Measurements from ENCODE around the gene SLC25A51.

SLC25A51 gene

DNA sequence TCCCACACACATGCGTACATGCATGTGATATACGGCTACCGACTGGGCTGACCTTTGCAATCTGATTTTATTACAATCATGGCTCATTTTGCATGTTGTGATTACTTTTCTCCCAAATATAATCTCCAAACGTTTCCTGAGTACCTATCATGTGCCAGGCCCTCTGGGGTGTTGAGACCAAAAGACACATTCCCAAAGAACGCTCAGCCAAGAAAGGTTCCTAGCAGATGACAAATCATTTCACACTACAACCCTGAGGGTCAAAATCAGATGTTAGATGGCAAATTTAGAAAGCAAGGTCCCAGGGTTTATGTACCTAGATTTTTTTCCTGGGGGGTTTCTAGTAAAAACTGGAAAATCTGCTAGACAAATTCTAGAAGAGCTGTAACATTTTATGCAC lies 32.4 kb upstream of the SLC25A51 start:
- Histone ChIP-seq H3K9me3 (ENCODE audit: control insufficient read depth, insufficient read depth, low read depth, low read length) (no peaks in the 10 kb centered on the region), H3K4me3 (ENCODE audit: low read depth, low read length) (no peak overlapping the region), H3K27ac (ENCODE audit: extremely low read depth, low read depth, low read length) (no peak overlapping the region), H3K36me3 (ENCODE audit: control insufficient read depth in 2 of 2, insufficient read depth in 1 of 2, low read length in 2 of 2) (peaks cover 0 to 39% of the 10 kb centered on the region in 2 experiments; a peak in 1 of 3 replicates), H3K4me1 (ENCODE audit: control insufficient read depth, insufficient read depth, low read length) (peaks cover 4% of the 10 kb centered on the region)
- CTCF ChIA-PET: interaction anchor here (0.7 to 2.7 kb wide), 2 partner anchors 88 to 152 kb away, joined by 3 to 8 read pairs; no protein-coding TSS in a partner anchor
- no peak for TF ChIP-seq ZBTB7A (tag by site-specific recombination; IDR thresholded peaks at IDR 0.05; ENCODE audit: low read depth)
- TF ChIP-seq BCL6B (tag by site-specific recombination; IDR thresholded peaks at IDR 0.05): no peak
- TF ChIP-seq ZNF335 (tag by site-specific recombination; conservative IDR thresholded peaks at IDR 0.05): no peak
- no peak for TF ChIP-seq ZNF37A (tag by site-specific recombination; IDR thresholded peaks at IDR 0.05)
- no peak for TF ChIP-seq ZBTB1 (tag by site-specific recombination; IDR thresholded peaks at IDR 0.05)
- TF ChIP-seq HOXA7 (CRISPR knock-in tag; IDR thresholded peaks at IDR 0.05; ENCODE audit: borderline replicate concordance): no peak
- TF ChIP-seq ZNF404 (tag by site-specific recombination; IDR thresholded peaks at IDR 0.05): no peak
- TF ChIP-seq ZNF366 (tag by site-specific recombination; conservative IDR thresholded peaks at IDR 0.05): no peak
- TF ChIP-seq ZBTB44 (tag by site-specific recombination; IDR thresholded peaks at IDR 0.05): no peak
- no peak for TF ChIP-seq ZNF768 (tag by site-specific recombination; IDR thresholded peaks at IDR 0.05)
- no peak for TF ChIP-seq KLF9 (tag by site-specific recombination; IDR thresholded peaks at IDR 0.05; ENCODE audit: low read depth)
- no peak for TF ChIP-seq ZNF830 (tag by site-specific recombination; IDR thresholded peaks at IDR 0.05; ENCODE audit: low read depth)
- POLR2A ChIA-PET: no interaction called here

- H3K27ac ChIP-seq (ENCODE audit: extremely low read depth, low read depth, low read length): no peak overlapping the region
- no peak for TF ChIP-seq ZBTB20 (tag by site-specific recombination; IDR thresholded peaks at IDR 0.05)
- no peak for TF ChIP-seq ZNF404 (tag by site-specific recombination; IDR thresholded peaks at IDR 0.05)
- no peak for TF ChIP-seq OSR2 (tag by site-specific recombination; IDR thresholded peaks at IDR 0.05)
- no peak for TF ChIP-seq INSM2 (tag by site-specific recombination; IDR thresholded peaks at IDR 0.05)
- no peak for TF ChIP-seq ZNF211 (tag by site-specific recombination; IDR thresholded peaks at IDR 0.05; ENCODE audit: low read depth)
- no peak for TF ChIP-seq ZNF623 (tag by site-specific recombination; IDR thresholded peaks at IDR 0.05)
- TF ChIP-seq REPIN1 (tag by site-specific recombination; IDR thresholded peaks at IDR 0.05; ENCODE audit: low read depth): no peak
- TF ChIP-seq, protein P1, sequence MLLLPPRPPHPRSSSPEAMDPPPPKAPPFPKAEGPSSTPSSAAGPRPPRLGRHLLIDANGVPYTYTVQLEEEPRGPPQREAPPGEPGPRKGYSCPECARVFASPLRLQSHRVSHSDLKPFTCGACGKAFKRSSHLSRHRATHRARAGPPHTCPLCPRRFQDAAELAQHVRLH (tag by site-specific recombination; IDR thresholded peaks at IDR 0.05): no peak
- TF ChIP-seq ZNF433 (tag by site-specific recombination; IDR thresholded peaks at IDR 0.05; ENCODE audit: low read depth): no peak
- TF ChIP-seq KLF8 (tag by site-specific recombination; IDR thresholded peaks at IDR 0.05): no peak
- TF ChIP-seq ZEB2 (tag by site-specific recombination; IDR thresholded peaks at IDR 0.05): no peak
- TF ChIP-seq RBAK (tag by site-specific recombination; IDR thresholded peaks at IDR 0.05): no peak
- no peak for TF ChIP-seq ZNF660 (tag by site-specific recombination; IDR thresholded peaks at IDR 0.05)
- no peak for TF ChIP-seq ZNF132 (tag by site-specific recombination; IDR thresholded peaks at IDR 0.05; ENCODE audit: borderline replicate concordance)
- TF ChIP-seq, protein P2, sequence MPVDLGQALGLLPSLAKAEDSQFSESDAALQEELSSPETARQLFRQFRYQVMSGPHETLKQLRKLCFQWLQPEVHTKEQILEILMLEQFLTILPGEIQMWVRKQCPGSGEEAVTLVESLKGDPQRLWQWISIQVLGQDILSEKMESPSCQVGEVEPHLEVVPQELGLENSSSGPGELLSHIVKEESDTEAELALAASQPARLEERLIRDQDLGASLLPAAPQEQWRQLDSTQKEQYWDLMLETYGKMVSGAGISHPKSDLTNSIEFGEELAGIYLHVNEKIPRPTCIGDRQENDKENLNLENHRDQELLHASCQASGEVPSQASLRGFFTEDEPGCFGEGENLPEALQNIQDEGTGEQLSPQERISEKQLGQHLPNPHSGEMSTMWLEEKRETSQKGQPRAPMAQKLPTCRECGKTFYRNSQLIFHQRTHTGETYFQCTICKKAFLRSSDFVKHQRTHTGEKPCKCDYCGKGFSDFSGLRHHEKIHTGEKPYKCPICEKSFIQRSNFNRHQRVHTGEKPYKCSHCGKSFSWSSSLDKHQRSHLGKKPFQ (tag by site-specific recombination; IDR thresholded peaks at IDR 0.05): no peak
- no peak for TF ChIP-seq SCRT1 (tag by site-specific recombination; IDR thresholded peaks at IDR 0.05; ENCODE audit: borderline replicate concordance)
- peaks cover 0 to 30% of the 10 kb centered on the region in 2 experiments; a peak in 1 of 3 replicates for H3K36me3 ChIP-seq (ENCODE audit: control insufficient read depth in 2 of 2, insufficient read depth in 1 of 2, low read length in 2 of 2)
- CTCF ChIA-PET: interaction anchor here (2.7 kb wide), 1 partner anchor 21 kb away, joined by 10 read pairs; no protein-coding TSS in a partner anchor
- H3K4me3 ChIP-seq (ENCODE audit: low read depth, low read length): no peak overlapping the region
- H3K4me1 ChIP-seq (ENCODE audit: control insufficient read depth, insufficient read depth, low read length): peaks cover 4% of the 10 kb centered on the region
- H3K9me3 ChIP-seq (ENCODE audit: control insufficient read depth, insufficient read depth, low read depth, low read length): no peaks in the 10 kb centered on the region
- POLR2A ChIA-PET: no interaction called here
These were observed 31.2 kb upstream of the SLC25A51 start for GRCh38 chr9:37935096-37935495.
